Duodenal mucosa (tissue), 2 donors: ENCODE data around the gene TMED4.

ENCODE experiments used
- H3K27ac ChIP-seq: one replicate; pipeline ENCODE4 v1.7.0; 2013; ENCODE audit warnings: low read depth, low read length
- H3K27me3 ChIP-seq, 2 donors: one replicate each; pipeline ENCODE4 v1.7.0; 2013; ENCODE audit warnings: low read length in 2 of 2, control low read depth in 1 of 2; ENCODE audit not compliant: insufficient read depth in 2 of 2, control insufficient read depth in 1 of 2
- H3K36me3 ChIP-seq, 2 donors: one replicate each; pipeline ENCODE4 v1.7.0; 2013; ENCODE audit warnings: low read length in 2 of 2, control low read depth in 1 of 2; ENCODE audit not compliant: insufficient read depth in 2 of 2, control insufficient read depth in 1 of 2
- H3K4me1 ChIP-seq, 2 donors: one replicate each; pipeline ENCODE4 v1.7.0; 2013; ENCODE audit warnings: low read length in 2 of 2, control low read depth in 1 of 2; ENCODE audit not compliant: insufficient read depth in 2 of 2, control insufficient read depth in 1 of 2
- H3K4me3 ChIP-seq, 2 donors: one replicate each; pipeline ENCODE4 v1.7.0; 2013; ENCODE audit warnings: low read length in 2 of 2, low read depth in 1 of 2
- H3K9ac ChIP-seq, 2 donors: one replicate each; pipeline ENCODE4 v1.7.0; 2013; ENCODE audit warnings: low read length in 2 of 2, low read depth in 1 of 2
- H3K9me3 ChIP-seq, 2 donors: one replicate each; pipeline ENCODE4 v1.7.0; 2013; ENCODE audit warnings: low read length in 2 of 2, control low read depth in 1 of 2; ENCODE audit not compliant: control insufficient read depth in 1 of 2

The TMED4 gene

DNA sequence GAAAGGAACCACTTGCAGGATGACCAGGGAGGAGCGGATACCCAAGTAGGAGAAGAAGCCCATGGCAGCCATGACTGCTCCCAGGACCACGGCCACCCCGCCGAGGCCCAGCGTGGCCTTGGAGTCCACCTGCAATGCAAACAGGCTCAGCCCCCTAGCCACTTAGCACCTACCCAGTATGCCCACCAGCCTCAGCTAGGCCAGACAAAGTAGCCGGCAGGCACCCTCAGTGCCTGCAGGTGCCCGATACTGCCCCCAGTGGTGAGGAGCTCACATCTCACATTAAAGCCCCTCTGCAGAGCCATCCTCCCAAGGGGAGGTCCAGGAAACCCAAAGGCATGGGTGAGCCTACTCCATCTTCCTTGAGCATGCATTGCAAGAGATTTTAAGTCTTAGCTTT, 47.5 kb downstream of the TMED4 start:
- Histone ChIP-seq H3K27me3 (no peaks in the 10 kb centered on the region), H3K4me1 (peaks cover 27 to 31% of the 10 kb centered on the region in 2 donors), H3K9ac (no peak overlapping the region), H3K36me3 (peaks cover 0 to 37% of the 10 kb centered on the region in 2 donors), H3K4me3 (no peak overlapping the region), H3K9me3 (no peaks in the 10 kb centered on the region), H3K27ac (no peak overlapping the region)

DNA sequence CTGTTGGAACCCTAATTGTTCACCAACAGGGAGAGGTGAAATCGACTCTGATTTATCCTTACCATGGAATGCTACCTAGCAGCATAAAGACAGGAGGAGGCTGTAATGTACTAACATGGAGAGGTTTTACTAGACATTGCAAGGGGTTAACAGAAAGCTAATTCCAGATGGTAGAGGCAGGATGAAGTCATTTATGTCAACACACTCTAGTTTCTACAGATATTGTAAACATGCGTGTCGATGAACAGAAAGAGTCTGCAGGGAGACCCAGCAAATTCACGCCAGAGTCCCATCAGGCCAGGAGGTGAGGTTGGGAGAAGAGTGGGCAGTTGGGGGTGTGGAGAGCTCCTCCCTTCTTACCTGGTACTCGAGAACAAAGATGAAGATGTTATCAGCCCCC, 47.9 kb downstream of the TMED4 start:
- Histone ChIP-seq H3K4me3 (no peak overlapping the region), H3K4me1 (peaks cover 26 to 27% of the 10 kb centered on the region in 2 donors), H3K27ac (no peak overlapping the region), H3K36me3 (peaks cover 0 to 33% of the 10 kb centered on the region in 2 donors), H3K9me3 (no peaks in the 10 kb centered on the region), H3K9ac (peak overlapping the region in 1 of 2 donors; percentile 18), H3K27me3 (no peaks in the 10 kb centered on the region)

DNA sequence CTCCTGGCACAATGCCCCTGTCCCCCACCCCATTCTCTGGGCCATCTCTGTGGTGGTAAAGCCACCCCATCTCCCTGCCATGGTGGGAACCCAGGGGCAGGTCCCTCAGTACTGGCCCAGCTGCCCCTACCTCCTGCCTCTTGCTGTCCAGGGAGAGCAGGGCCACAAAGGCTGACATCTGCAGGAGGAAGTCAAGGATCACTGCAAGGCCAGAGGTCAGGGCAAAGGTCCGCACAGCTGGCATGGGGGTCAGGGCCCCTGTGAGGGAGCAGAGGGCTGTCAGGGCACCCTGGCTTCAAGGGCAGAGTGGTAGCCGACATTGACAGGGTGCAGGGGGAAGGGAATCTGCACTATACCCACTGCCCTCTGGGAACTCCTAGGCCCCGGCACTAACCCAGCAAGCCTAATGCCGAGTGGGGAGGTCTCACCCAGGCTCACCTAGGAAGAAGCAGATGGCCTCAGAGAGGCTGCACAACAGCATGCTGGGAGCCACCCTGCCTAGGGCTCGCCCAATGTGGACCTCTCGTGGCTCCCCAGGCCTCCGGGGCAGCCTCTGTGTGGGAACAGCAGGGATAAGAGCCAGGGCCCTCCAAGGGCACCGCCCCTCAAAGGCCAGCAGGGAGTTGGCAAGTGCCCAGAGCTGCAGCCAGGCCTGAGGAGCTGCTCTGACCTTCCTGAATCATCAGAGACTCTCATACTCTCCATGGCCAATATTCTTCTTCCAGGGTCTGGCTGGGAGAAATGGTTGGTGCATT, 48.6 kb downstream of the TMED4 start:
- H3K9me3 ChIP-seq: no peaks in the 10 kb centered on the region
- no peaks in the 10 kb centered on the region for H3K27me3 ChIP-seq
- peaks cover 0 to 33% of the 10 kb centered on the region in 2 donors for H3K36me3 ChIP-seq
- peak overlapping the region in 1 of 2 donors; percentile 18 for H3K9ac ChIP-seq
- no peak overlapping the region for H3K4me3 ChIP-seq
- H3K4me1 ChIP-seq: peaks cover 19 to 23% of the 10 kb centered on the region in 2 donors
- no peak overlapping the region for H3K27ac ChIP-seq

DNA sequence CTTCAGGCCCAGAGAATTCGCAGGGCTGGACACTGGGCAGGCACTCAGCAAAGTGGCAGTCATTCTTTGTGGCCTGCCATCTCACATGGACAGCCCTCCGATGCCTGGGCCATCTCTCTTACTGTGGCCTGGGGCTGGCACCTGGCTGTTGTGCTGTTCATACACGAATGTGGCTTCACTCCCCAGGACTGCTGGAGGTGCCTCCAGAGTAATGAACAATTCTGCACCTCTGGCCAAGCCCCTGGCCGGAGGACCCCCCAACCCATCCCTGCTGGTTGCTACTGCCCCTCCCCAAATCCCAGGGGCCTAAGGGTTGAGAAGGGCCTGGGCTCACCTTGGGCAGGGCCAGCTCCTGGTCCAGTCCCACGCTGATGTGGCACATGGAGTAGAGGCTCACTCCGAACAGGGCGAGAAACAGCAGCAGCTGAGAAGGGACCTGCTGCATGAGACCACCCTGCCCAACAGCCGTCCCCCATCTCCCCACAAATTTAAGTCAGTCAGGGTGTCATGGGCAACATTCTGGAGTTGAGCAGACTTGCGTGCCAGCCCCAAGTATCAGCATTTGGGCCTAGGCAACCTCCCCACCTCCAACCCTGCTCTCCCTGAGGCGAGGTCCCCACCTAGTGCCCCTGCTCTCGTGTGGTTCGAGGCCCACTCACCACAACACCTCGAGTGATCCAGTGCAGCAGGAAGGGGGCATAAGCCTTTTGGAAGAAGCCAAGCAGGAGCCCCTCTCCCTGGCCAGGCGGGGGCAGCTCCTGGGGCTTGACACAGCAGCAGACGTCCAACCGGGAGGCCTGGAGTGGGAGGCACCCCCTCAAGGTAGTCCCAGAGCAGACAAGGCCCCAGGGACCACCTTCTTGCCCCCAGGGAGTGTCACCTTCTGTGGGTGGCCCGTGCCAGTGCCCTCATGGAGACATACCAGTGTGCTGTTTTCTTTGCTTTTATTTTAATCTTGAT, 50.3 kb downstream of the TMED4 start:
- no peak overlapping the region for H3K27ac ChIP-seq
- H3K9ac ChIP-seq: no peak overlapping the region
- H3K36me3 ChIP-seq: peaks cover 0 to 41% of the 10 kb centered on the region in 2 donors
- H3K27me3 ChIP-seq: no peaks in the 10 kb centered on the region
- H3K9me3 ChIP-seq: no peaks in the 10 kb centered on the region
- peaks cover 17 to 20% of the 10 kb centered on the region in 2 donors for H3K4me1 ChIP-seq
- H3K4me3 ChIP-seq: no peak overlapping the region

DNA sequence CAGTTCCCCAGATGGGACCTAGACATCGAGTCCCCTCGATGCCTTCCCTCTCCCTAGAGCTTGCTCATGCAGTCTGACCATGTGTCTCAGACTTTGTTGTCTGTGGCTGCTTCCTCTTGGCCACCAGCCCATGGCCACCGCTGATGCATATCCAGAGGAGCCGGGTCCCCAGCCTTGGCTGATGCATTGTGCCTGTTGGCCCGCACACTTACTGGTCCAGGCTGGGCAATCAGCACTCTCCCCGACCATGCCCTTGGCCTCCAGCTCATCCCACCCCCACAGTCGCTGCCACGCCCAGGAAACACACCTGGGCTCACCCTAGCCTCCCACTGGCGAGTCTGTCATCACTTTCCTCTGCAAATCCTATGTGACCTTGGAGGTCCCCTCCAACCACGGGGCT, 51.0 kb downstream of the TMED4 start:
- Histone ChIP-seq H3K4me1 (peaks cover 13% of the 10 kb centered on the region in 2 donors), H3K9ac (no peak overlapping the region), H3K4me3 (no peak overlapping the region), H3K27ac (no peak overlapping the region), H3K9me3 (no peaks in the 10 kb centered on the region), H3K36me3 (peaks cover 0 to 41% of the 10 kb centered on the region in 2 donors), H3K27me3 (no peaks in the 10 kb centered on the region)
